ENCODE results near the gene SLC25A1. TPM values are rescaled to one million over a fixed set of nuclear protein-coding genes. Genes with fewer than 3 reads are reported as not detected.

SLC25A1 gene
- total and polyA plus RNA-seq, 2 of the 4 experiments (the other 2 are of a cell fraction), result 41.0 to 56.5 TPM

- Histone ChIP-seq H3K79me1 (ENCODE audit: low read depth in 1 of 2, low read length in 2 of 2) (peaks cover 7 to 27% of the 10 kb centered on the region in 2 experiments), H2BK15ac (ENCODE audit: low read depth, low read length) (no peak overlapping the region), H4K91ac (ENCODE audit: insufficient read depth, low read depth, low read length) (no peak overlapping the region), H3K56ac (ENCODE audit: extremely low read depth, insufficient read depth, low read length) (no peak overlapping the region), H3K4ac (ENCODE audit: low read depth, low read length) (no peak overlapping the region), H2BK5ac (ENCODE audit: low read depth, low read length, poor library complexity, severe bottlenecking) (no peak overlapping the region), H3K9ac (ENCODE audit: low read depth, low read length) (no peak overlapping the region), H3K27me3 (ENCODE audit: control insufficient read depth, insufficient read depth, low read length) (peaks cover 6% of the 10 kb centered on the region), H3K4me2 (ENCODE audit: low read depth, low read length) (no peak overlapping the region), H3K27ac (ENCODE audit: insufficient read depth, low read length) (no peak overlapping the region), H3K36me3 (ENCODE audit: control insufficient read depth, insufficient read depth, low read length) (peaks cover 48% of the 10 kb centered on the region), H3K23ac (ENCODE audit: low read depth, low read length) (no peak overlapping the region), H3K14ac (replicated peaks; ENCODE audit: low read depth, low read length) (no peak overlapping the region), H4K8ac (ENCODE audit: low read depth in 2 of 2, low read length in 2 of 2) (no peak overlapping the region), H4K20me1 (ENCODE audit: insufficient read depth, low read length) (peaks cover 4% of the 10 kb centered on the region), H3K9me3 (ENCODE audit: control insufficient read depth, insufficient read depth, low read length) (no peaks in the 10 kb centered on the region), H3K18ac (ENCODE audit: low read depth, low read length) (no peak overlapping the region), H2AFZ (replicated peaks; ENCODE audit: low read length, poor library complexity) (no peak overlapping the region), H2BK20ac (ENCODE audit: low read depth, low read length) (no peak overlapping the region), H3K4me1 (ENCODE audit: control insufficient read depth, insufficient read depth, low read length) (no peaks in the 10 kb centered on the region), H3K9me1 (ENCODE audit: insufficient read depth, low read length) (0 out of 2 replicates have a peak, but pooled peaks cover 3% of the 10 kb centered on the region), H2AK9ac (replicated peaks; ENCODE audit: low read depth, low read length, poor library complexity) (no peak overlapping the region), H4K5ac (ENCODE audit: low read depth, low read length) (no peak overlapping the region), H2BK120ac (ENCODE audit: low read depth, low read length) (no peak overlapping the region), H3K4me3 (ENCODE audit: insufficient read depth, low read depth, low read length) (no peak overlapping the region), H2AK5ac (ENCODE audit: low read depth, low read length) (no peak overlapping the region)
- WGBS, 2 experiments (ENCODE audit: extremely low coverage in 2 of 2, insufficient read length in 1 of 2), result 100% methylated on average over 1 of the region's 9 CpGs; no CpG with 5 or more reads in 1 of the 2 experiments
- in situ Hi-C loops (cut with MboI; ENCODE audit: low sequenced_read_pairs) (no loop called here), intact Hi-C loops (cut with micrococcal nuclease) (no loop called here), dilution Hi-C loops (cut with HindIII; ENCODE audit: low sequenced_read_pairs, unreplicated experiment) (no loop called here)
- POLR2A ChIA-PET (ENCODE audit: unreplicated experiment), result no interaction called here
- BruUV-seq (replicated peaks), result no TSS peak
- TF ChIP-seq USF2 (IDR thresholded peaks at IDR 0.05; ENCODE audit: low read depth, low read length) (no peak), MXI1 (IDR thresholded peaks at IDR 0.05; ENCODE audit: borderline replicate concordance, low read depth, low read length) (no peak), NFE2L2 (IDR thresholded peaks at IDR 0.05; ENCODE audit: low read depth, low read length) (no peak), CHD1 (IDR thresholded peaks at IDR 0.05; ENCODE audit: low read depth, low read length) (no peak), POLR2A (IDR thresholded peaks at IDR 0.05; ENCODE audit: low read depth, low read length) (no peak), BHLHE40 (IDR thresholded peaks at IDR 0.05; ENCODE audit: low read depth, low read length) (no peak), RFX5 (IDR thresholded peaks at IDR 0.05; ENCODE audit: low read depth, low read length) (no peak), RAD21 (IDR thresholded peaks at IDR 0.05; ENCODE audit: low read length) (no peak), SMC3 (IDR thresholded peaks at IDR 0.05; ENCODE audit: low read depth, low read length) (no peak), CEBPB (IDR thresholded peaks at IDR 0.05; ENCODE audit: low read depth, low read length) (no peak)
- TF ChIP-seq, protein P1, sequence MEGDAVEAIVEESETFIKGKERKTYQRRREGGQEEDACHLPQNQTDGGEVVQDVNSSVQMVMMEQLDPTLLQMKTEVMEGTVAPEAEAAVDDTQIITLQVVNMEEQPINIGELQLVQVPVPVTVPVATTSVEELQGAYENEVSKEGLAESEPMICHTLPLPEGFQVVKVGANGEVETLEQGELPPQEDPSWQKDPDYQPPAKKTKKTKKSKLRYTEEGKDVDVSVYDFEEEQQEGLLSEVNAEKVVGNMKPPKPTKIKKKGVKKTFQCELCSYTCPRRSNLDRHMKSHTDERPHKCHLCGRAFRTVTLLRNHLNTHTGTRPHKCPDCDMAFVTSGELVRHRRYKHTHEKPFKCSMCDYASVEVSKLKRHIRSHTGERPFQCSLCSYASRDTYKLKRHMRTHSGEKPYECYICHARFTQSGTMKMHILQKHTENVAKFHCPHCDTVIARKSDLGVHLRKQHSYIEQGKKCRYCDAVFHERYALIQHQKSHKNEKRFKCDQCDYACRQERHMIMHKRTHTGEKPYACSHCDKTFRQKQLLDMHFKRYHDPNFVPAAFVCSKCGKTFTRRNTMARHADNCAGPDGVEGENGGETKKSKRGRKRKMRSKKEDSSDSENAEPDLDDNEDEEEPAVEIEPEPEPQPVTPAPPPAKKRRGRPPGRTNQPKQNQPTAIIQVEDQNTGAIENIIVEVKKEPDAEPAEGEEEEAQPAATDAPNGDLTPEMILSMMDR (conservative IDR thresholded peaks at IDR 0.05; ENCODE audit: low read depth, low read length), result no peak
- CTCF ChIA-PET, result no interaction called here
- no peak for DNase-seq
- ATAC-seq (ENCODE audit: low read depth), result no peak
These were observed 36.1 kb downstream of the SLC25A1 start for GRCh38 chr22:19142394-19142793.
